K562 (cell line): Measurements from ENCODE around the gene LINGO3. TPM values are rescaled to one million over a fixed set of nuclear protein-coding genes. Genes with fewer than 3 reads are reported as not detected.

ENCODE experiments used
- MAZ ChIP-seq, 2 experiments: fragments of 450-650 bp in 1 of 2; sonication (generic) in 1 of 2; formaldehyde crosslinking; IDR thresholded peaks in 1 of 2; conservative IDR thresholded peaks in 1 of 2; 2 replicates each; pipeline versions ENCODE4 v1.4.0 to v1.5.0; 2020; ENCODE audit warnings: mild to moderate bottlenecking in 1 of 2, missing genetic modification reagents in 1 of 2
- SUPT5H ChIP-seq: fragments of 450-650 bp; IDR thresholded peaks from 2 replicates; pipeline ENCODE4 v1.6.1; 2016
- U2AF1 ChIP-seq: fragments of 200-400 bp; formaldehyde crosslinking; optimal IDR thresholded peaks from 2 replicates; pipeline ENCODE3; 2017; ENCODE audit warnings: mild to moderate bottlenecking, low read depth, low read length, moderate library complexity
- polyA plus RNA-seq, 8 experiments: library from polyadenylated mRNA; depleted of rRNA in 4 of 8; stranded (reverse) in 5 of 8; unstranded in 3 of 8; fragments of >200 nt; fragmentation: Nextera tagmentation in 2 of 8; fragmentation: Illumina TruSeq in 1 of 8; extraction: Ambion mirVana in 2 of 8; extraction: Trizol in 1 of 8; gene quantifications; 2 replicates each; pipeline versions ENCODE4 v1.2.1 to v1.2.3, GENCODE V29; 2011 to 2014; ENCODE audit warnings: inconsistent platforms in 1 of 8, missing spikeins in 1 of 8
- total RNA-seq, 7 experiments: library from RNA; depleted of rRNA in 6 of 7; stranded (reverse); fragments of >200 nt in 6 of 7; fragmentation: Illumina TruSeq in 2 of 7; extraction: Trizol in 2 of 7; gene quantifications; 2 replicates each; pipeline versions ENCODE4 v1.2.1 to v1.2.3, GENCODE V29; 2011 to 2021; ENCODE audit warnings: low replicate concordance in 1 of 7
- TF ChIP-seq, protein P1 (sequence below): fragments of 450-650 bp; IDR thresholded peaks from 2 replicates; pipeline ENCODE4 v1.6.1; 2017; ENCODE audit warnings: antibody characterized with exemption, mild to moderate bottlenecking
- TF ChIP-seq, protein P2 (sequence below): fragments of 450-650 bp; IDR thresholded peaks from 2 replicates; pipeline ENCODE4 v1.6.1; 2016; ENCODE audit warnings: borderline replicate concordance
- TF ChIP-seq, protein P3 (sequence below): fragments of 450-650 bp; IDR thresholded peaks from 2 replicates; pipeline ENCODE4 v1.6.1; 2016; ENCODE audit warnings: antibody characterized with exemption
- TF ChIP-seq, protein P4 (sequence below): fragments of 250-450 bp; sonication (Bioruptor Pico); IDR thresholded peaks from 2 replicates; pipeline ENCODE4 v1.9.0; 2021; ENCODE audit warnings: mild to moderate bottlenecking, inconsistent platforms
- TF ChIP-seq, protein P5 (sequence below), 2 experiments: fragments of 450-650 bp; conservative IDR thresholded peaks; 2 replicates each; pipeline ENCODE4 v1.6.1; 2017; ENCODE audit warnings: mild to moderate bottlenecking in 2 of 2, moderate library complexity in 2 of 2

The LINGO3 gene
- total and polyA plus RNA-seq, 9 of the 15 experiments (the other 6 are each of a cell fraction or from before 2014, with no cell fraction given): 0.03 to 0.05 (median 0.03) TPM; not detected in 6

DNA sequence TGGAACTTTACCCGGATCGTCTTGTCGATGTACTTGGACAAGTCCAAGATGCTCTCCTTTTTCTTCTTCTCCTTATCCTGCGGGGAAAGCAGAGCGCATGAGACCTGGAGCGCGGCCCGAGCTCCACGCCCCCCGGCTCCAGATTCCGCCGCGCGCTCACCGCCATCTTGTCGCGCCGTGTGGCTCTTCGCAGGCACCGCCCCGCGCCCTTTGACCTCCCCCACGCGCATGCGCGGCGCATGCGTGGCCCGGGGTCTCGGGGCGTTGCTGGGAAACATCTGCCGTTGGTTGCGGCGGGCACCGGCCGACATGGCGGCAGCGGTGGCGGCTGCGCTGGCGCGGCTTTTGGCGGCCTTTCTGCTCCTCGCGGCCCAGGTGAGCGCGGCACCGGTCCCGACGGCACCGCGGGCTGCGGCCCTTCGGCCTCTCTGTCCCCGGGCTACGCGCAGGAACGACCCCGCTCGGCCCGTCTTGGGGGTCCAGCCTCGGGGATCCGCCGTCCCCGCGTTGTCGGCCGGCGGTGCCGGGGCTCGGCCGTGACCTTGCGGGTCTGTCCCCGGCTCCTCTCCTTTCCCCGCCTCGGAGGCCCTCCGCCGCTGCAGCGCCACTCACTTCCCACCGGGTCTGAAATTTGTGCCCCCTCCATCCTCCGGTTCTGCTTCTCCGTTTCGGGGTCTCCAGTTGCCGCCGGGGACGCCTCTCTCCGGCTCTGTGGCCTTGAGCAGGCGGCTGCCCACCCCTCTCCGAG lies 20.6 kb upstream of the LINGO3 start, which contains the start of the genes LSM7 and SPPL2B (continued):
- TF ChIP-seq, protein P1, sequence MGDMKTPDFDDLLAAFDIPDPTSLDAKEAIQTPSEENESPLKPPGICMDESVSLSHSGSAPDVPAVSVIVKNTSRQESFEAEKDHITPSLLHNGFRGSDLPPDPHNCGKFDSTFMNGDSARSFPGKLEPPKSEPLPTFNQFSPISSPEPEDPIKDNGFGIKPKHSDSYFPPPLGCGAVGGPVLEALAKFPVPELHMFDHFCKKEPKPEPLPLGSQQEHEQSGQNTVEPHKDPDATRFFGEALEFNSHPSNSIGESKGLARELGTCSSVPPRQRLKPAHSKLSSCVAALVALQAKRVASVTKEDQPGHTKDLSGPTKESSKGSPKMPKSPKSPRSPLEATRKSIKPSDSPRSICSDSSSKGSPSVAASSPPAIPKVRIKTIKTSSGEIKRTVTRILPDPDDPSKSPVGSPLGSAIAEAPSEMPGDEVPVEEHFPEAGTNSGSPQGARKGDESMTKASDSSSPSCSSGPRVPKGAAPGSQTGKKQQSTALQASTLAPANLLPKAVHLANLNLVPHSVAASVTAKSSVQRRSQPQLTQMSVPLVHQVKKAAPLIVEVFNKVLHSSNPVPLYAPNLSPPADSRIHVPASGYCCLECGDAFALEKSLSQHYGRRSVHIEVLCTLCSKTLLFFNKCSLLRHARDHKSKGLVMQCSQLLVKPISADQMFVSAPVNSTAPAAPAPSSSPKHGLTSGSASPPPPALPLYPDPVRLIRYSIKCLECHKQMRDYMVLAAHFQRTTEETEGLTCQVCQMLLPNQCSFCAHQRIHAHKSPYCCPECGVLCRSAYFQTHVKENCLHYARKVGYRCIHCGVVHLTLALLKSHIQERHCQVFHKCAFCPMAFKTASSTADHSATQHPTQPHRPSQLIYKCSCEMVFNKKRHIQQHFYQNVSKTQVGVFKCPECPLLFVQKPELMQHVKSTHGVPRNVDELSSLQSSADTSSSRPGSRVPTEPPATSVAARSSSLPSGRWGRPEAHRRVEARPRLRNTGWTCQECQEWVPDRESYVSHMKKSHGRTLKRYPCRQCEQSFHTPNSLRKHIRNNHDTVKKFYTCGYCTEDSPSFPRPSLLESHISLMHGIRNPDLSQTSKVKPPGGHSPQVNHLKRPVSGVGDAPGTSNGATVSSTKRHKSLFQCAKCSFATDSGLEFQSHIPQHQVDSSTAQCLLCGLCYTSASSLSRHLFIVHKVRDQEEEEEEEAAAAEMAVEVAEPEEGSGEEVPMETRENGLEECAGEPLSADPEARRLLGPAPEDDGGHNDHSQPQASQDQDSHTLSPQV: peak; percentile 28; the same call in 1 of the 2 replicates
- TF ChIP-seq, protein P2, sequence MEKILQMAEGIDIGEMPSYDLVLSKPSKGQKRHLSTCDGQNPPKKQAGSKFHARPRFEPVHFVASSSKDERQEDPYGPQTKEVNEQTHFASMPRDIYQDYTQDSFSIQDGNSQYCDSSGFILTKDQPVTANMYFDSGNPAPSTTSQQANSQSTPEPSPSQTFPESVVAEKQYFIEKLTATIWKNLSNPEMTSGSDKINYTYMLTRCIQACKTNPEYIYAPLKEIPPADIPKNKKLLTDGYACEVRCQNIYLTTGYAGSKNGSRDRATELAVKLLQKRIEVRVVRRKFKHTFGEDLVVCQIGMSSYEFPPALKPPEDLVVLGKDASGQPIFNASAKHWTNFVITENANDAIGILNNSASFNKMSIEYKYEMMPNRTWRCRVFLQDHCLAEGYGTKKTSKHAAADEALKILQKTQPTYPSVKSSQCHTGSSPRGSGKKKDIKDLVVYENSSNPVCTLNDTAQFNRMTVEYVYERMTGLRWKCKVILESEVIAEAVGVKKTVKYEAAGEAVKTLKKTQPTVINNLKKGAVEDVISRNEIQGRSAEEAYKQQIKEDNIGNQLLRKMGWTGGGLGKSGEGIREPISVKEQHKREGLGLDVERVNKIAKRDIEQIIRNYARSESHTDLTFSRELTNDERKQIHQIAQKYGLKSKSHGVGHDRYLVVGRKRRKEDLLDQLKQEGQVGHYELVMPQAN: peak; percentile 88
- TF ChIP-seq MAZ (CRISPR knock-in tag; conservative IDR thresholded peaks at IDR 0.05 in 1 of 2, IDR thresholded peaks at IDR 0.05 in 1 of 2) (peak in 1 of 2 experiments; percentile 37; a peak in 1 of 4 replicates), U2AF1 (peak; percentile 81), SUPT5H (peak; percentile 83)
- TF ChIP-seq, protein P3, sequence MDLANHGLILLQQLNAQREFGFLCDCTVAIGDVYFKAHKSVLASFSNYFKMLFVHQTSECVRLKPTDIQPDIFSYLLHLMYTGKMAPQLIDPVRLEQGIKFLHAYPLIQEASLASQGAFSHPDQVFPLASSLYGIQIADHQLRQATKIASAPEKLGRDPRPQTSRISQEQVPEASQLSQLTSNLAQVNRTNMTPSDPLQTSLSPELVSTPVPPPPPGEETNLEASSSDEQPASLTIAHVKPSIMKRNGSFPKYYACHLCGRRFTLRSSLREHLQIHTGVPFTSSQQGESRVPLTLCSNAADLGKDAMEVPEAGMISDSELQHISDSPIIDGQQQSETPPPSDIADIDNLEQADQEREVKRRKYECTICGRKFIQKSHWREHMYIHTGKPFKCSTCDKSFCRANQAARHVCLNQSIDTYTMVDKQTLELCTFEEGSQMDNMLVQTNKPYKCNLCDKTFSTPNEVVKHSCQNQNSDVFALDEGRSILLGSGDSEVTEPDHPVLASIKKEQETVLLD: peak; percentile 96
- TF ChIP-seq, protein P4, sequence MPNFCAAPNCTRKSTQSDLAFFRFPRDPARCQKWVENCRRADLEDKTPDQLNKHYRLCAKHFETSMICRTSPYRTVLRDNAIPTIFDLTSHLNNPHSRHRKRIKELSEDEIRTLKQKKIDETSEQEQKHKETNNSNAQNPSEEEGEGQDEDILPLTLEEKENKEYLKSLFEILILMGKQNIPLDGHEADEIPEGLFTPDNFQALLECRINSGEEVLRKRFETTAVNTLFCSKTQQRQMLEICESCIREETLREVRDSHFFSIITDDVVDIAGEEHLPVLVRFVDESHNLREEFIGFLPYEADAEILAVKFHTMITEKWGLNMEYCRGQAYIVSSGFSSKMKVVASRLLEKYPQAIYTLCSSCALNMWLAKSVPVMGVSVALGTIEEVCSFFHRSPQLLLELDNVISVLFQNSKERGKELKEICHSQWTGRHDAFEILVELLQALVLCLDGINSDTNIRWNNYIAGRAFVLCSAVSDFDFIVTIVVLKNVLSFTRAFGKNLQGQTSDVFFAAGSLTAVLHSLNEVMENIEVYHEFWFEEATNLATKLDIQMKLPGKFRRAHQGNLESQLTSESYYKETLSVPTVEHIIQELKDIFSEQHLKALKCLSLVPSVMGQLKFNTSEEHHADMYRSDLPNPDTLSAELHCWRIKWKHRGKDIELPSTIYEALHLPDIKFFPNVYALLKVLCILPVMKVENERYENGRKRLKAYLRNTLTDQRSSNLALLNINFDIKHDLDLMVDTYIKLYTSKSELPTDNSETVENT (CRISPR knock-in tag): peak; percentile 94
- TF ChIP-seq, protein P5, sequence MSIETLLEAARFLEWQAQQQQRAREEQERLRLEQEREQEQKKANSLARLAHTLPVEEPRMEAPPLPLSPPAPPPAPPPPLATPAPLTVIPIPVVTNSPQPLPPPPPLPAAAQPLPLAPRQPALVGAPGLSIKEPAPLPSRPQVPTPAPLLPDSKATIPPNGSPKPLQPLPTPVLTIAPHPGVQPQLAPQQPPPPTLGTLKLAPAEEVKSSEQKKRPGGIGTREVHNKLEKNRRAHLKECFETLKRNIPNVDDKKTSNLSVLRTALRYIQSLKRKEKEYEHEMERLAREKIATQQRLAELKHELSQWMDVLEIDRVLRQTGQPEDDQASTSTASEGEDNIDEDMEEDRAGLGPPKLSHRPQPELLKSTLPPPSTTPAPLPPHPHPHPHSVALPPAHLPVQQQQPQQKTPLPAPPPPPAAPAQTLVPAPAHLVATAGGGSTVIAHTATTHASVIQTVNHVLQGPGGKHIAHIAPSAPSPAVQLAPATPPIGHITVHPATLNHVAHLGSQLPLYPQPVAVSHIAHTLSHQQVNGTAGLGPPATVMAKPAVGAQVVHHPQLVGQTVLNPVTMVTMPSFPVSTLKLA (conservative IDR thresholded peaks at IDR 0.05): peak; percentile 80 to 92
